Endometrial microvascular endothelial cells (primary cell): ENCODE results near the gene B4GALT5. TPM values are rescaled to one million over a fixed set of nuclear protein-coding genes. Genes with fewer than 3 reads are reported as not detected.

Experiments used
- in situ Hi-C: cut with HindIII; loops from 2 replicates; pipeline ENCODE4 v1.10.0; 2017; ENCODE audit warnings: low sequenced_read_pairs, low pct_unique_long_range_greater_than_20kb; ENCODE audit errors: inconsistent ontology term
- total RNA-seq: library from RNA; depleted of rRNA; stranded (reverse); fragments of >200 nt; gene quantifications from one replicate; pipeline ENCODE4 v1.2.3, GENCODE V29; 2015; ENCODE audit errors: inconsistent ontology term

Gene B4GALT5
- total RNA-seq, 1 donor from 2014 or later = 30.7 TPM

DNA sequence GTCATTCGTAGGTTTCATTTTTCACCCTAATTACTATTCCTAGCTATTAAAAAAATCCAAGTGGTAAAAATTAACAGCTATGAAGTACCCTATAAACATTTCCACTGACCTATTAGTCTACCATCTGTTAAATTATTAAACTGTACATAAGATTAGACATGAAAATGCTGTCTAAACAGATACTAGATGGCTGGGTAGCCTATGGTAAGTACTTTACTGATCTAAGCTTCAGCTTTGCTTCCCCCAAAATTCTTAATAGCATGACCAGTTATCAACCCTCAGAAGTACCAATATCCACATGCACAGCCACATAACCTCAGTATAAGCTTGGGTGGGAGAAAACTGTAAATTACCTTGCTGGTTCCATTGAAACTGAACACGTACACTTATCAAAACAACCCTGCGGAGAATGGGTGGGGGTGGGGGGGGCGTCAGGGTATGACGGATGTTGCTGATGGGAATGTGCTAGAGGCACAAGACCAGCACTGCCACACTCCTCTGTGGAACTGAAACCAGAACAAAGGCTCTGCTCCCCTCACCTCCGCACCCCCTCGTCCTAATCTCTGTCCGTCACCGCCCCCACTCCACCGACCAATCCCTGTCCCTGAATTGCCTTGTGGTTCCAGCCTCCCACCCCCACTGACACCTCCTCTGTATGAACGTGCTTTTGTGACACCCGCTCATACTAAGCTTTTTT lies 45.3 kb downstream of the B4GALT5 start:
- in situ Hi-C loops = no loop called here

DNA sequence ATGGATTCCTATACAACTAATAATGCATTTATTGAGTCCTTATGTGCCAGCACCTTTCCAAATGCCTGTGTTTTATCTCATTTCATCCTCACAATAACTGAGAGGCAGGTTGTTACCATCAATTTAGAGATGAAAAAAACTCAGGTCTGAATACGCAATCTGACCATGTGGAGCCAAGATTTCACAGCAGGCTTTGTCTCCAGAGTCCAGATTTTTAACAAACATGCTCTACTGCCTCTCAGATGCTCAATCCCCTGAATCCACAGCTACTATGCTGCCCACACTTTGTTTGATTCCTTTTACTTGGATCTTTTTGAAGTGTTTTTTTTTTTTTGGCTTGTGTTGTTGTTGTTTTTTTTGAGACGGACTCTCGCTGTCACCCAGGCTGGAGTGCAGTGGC lies 46.8 kb downstream of the B4GALT5 start:
- in situ Hi-C loops = no loop called here

GRCh38 chr20:49665796-49666195 lies 47.9 kb downstream of the B4GALT5 start:
- in situ Hi-C loops = no loop called here

DNA sequence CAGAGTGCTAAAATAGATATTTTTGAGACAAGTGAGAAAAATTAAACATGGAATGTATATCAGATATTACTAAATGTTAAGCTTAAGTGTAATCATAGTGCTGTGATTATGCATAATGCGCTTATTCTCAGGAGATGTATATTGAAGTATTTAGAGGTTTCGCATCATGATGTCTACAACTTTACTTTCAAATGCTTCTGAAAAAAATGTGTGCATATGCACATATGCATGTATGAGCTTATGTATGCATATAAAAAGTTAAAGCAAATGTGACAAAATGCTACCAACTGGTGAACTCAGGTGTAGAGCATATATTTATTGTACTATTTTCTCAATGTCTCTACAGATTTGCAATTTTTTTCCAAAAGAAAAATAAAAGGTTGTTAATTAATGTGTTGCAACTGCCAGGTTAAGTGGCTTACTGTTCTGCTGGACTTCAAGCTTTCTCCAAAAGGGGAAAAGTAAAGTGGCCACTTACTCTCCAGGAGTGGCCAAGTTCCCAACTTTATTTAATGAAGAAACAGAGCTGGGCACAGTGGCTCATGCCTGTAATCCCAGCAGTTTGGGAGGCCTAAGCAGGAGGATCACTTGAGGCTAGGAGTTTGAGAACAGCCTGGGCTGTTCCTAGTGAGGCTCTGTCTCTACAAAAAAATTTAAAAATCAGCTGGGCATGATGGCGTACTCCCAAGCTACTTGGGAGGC lies 48.9 kb downstream of the B4GALT5 start:
- in situ Hi-C loops = no loop called here

- in situ Hi-C loops = no loop called here
Measured at GRCh38 chr20:49663112-49663511, 50.6 kb downstream of the B4GALT5 start.

DNA sequence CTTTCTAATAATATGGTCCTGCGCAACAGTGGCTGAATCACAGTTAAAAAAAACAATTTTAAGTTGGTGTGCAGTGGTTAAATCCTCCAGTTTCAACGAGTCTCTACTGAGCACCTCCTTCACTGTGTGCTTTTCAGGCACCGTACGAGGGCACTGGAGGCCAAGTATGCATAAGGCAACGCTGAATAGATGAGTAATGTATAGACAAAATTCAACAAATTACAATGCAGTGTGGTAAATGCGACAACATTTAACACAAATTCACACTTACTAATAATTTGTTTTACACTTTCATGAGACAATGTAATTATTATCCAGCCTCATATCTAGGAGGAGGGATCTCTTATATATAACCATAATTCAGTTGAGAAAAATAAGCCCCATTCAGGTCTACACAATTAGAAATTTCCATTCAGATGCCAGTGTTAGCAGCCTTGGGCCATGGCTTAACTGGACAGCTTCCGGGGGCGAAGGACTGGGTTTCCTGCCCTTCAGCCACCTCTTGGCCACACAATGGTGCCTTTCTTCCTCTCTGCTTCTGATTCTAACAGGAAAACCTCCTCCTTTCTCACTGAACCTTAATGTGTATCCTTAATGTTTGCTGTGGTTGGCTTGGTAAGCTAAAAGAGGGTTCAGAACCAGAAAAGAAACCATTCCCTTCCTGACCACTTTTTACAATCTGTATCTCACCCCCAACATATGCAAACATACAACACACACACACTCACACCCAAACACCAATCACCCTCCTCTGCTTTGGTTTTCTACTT lies 51.9 kb downstream of the B4GALT5 start:
- in situ Hi-C loops = no loop called here

- in situ Hi-C loops = no loop called here
Measured at GRCh38 chr20:49660912-49661311, 52.8 kb downstream of the B4GALT5 start.

DNA sequence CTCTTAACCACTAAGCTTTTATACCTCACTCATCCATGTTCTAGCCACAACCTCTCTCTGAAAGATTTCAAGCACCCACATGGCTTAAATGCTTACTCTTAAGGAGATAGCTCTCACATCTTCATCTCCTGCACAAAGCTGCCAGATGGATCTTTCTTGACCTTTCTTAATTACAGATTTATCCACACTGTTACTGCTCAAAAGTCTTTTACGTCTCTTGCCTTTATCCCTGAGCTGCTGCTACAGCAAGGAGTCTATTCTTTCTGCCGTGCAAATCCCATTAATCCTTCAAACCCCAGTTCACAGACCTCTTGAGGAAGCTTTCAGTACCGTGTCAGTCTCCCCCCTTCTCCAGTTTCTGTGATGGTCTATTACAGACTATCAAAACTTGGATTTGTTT lies 54.6 kb downstream of the B4GALT5 start:
- in situ Hi-C loops = no loop called here

GRCh38 chr20:49658508-49658907 lies 55.2 kb downstream of the B4GALT5 start:
- in situ Hi-C loops = no loop called here

DNA sequence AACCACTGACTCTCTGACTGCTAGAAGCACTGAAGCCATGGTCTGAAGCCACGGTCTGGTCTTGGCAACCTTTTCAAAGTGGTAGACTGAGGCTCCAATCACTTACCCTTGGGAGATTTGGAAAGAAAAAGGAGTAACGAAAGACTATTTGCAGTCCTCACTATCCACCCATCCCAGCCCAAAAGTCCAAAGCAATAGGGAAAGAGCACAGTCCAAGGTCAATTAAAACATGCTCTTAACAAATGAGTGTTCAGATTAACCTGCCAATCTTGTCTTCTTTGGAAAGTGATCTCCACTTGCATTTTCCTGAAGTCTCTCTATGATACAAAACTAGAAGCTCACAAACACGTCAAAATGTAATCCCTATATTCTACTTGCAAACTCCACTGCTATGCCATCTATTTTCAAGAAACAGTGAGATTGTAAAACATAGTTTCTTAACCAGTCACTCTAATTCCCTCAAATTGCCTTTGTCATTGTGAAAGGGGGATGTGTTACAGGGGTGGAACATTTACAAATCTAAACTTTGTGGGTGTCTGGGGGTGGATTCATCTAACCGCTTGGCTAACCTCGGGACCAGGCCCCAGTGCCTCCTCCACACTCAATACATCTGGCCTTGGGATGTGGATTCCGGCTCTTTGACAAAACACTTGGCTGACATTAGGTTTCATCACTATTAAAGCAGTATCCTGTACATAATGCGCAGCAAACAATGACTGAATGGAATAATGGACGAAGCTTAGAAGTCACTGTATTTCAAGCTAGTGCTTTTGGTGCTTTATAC lies 56.4 kb downstream of the B4GALT5 start:
- in situ Hi-C loops = no loop called here

- in situ Hi-C loops = no loop called here
Measured at GRCh38 chr20:49656304-49656703, 57.4 kb downstream of the B4GALT5 start.

DNA sequence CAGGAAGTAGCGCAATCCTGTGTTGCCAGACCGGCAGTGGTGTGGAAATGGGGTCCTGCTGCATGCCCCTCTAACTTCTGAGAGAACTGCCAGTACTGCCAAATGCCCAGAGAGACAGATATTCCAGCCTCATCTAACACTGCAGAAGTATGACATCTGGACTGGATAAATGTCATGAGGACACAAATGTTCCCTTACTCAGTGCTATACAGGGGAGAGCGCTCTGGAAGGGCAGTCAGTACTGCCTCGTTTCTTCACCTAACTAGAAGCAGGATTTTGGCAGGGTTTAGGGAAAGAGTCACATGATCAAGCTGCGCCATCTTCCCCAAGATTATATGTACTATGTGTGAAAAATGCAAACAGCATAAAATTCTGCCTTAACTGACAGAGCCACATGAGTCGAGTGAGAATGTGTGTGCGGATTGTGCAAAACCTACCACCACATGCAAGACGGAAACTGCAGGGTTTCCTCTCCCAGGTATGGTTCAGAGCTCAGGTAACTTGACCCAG lies 59.7 kb downstream of the B4GALT5 start:
- in situ Hi-C loops = no loop called here

DNA sequence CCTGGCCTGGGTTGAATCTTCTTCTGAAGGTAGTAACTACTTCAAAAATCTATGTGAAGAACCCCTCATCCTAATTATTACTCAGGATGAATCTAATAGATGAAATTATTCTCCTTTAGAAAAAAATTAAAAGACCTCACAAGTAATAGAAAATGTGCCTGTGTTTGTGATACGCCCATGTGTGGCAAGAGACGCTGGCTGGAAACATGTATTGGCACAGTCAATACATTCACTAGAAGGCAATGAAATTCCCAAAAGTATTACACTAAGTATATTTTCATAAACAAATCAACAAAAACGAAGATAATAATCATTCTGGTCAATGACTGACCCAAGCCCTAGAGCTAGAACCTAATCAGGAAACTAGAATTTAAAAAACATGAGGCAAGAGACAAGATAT lies 64.0 kb downstream of the B4GALT5 start:
- in situ Hi-C loops = loop anchor here (25.0 kb wide), 1 partner anchor 188 kb away; no protein-coding TSS in a partner anchor

DNA sequence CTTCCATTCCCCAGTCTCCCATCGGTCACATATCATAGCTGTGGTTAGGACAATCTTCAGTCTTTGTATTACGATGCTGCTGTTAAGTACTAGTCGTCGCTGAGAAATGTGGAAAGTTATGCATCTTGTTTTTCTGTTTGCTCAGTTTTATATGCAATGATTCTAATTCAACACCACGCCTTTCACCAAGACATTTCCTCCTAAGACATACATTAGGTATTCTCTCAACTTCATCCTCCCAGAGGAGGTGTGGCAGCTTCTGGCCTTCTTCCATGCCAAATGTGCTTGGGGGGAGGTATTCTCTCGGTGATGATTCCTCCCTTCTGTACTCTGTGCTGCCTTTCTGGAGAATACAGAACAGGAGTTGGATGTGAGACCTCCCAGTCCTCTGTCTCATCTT lies 66.1 kb downstream of the B4GALT5 start:
- in situ Hi-C loops = loop anchor here (25.0 kb wide), 1 partner anchor 190 kb away; no protein-coding TSS in a partner anchor

DNA sequence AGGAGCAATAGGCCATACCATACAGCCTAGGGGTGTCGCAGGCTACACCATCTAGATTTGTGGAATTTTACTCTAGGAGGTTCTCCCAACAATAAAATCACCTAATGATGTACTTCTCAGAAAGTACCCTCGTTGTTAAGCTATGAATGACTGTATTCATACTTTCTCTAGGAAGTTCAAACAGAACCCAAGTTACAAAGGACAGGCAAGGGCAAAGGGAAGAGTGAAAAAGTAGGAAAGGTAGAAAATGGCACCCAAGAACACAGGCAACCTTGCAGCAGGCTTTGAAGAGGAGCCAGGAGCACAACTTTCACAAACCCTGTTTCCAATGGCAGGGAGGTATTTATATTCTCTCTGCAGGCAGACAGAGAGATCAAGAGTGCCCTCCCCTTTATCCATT lies 67.2 kb downstream of the B4GALT5 start:
- in situ Hi-C loops = loop anchor here (25.0 kb wide), 1 partner anchor 191 kb away; no protein-coding TSS in a partner anchor

DNA sequence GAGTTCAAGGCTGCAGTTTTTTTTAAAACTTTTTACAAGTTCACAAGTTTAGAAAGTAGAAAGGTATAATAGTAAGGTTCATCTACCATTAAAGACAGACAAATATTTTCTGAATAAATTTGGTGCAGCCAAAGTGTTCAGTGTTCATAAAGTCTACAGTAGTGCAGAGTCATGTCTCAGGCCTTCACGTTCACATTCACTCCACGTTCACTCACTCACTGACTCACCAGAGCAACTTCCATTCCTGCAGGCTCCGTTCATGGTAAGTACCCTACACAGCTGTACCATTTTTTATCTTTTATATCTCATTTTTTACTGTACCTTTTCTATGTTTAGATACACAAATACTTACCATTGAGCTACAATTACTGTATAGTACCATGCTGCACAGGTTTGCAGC lies 67.6 kb downstream of the B4GALT5 start:
- in situ Hi-C loops = loop anchor here (25.0 kb wide), 1 partner anchor 191 kb away; no protein-coding TSS in a partner anchor

DNA sequence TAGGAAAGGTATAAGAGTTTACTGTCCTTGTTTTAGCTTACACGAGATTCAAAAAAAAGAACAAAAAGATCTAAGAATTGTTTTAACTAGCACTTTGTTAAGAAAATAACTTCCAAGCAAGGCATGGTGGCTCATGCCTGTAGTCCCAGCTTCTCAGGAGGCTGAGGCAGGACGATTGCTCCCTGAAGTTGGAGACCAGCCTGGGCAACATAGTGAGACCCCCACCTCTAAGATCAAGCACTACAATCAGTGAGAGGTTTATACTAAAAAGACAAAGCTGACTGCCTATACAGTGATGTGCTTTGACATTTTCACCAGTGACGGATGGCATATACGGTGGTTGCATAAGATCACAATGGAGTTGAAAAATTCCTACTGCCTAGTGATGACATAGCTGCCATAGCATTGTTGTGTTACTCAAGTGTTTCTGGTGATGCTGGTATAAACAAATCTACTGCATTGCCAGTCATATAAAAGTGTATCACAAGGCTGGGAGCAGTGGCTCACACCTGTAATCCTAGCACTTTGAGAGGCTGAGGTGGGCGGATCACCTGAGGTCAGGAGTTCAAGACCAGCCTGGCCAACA lies 68.6 kb downstream of the B4GALT5 start:
- in situ Hi-C loops = loop anchor here (25.0 kb wide), 1 partner anchor 192 kb away; no protein-coding TSS in a partner anchor

DNA sequence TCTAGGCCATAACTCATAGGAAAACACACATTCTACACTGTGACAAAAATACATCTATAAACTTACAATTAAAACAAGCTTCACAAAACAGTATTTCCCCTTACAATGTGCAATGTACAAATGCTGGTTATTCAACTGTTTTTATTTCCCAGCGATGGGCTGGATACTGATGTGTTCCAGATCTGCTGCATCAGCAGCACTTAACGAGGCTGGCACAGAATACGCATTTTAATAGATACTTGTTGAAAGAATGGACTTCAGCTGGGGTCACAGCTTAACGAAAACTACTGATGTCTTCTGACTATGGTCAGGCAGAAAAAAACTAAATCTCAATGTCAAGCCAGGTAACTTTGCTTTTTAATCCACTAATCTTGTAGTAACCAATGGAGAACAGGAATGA lies 70.9 kb downstream of the B4GALT5 start:
- in situ Hi-C loops = loop anchor here (25.0 kb wide), 1 partner anchor 194 kb away; no protein-coding TSS in a partner anchor
